Mucosa of gallbladder (tissue), 1 donor: ENCODE results near the gene SLC43A1. TPM values are rescaled to one million over a fixed set of nuclear protein-coding genes. Genes with fewer than 3 reads are reported as not detected.
A peak's percentile ranks its signal among the peaks of the same experiment; 100 is the strongest.

Source experiments
- DNase-seq: peaks from one replicate; pipeline ENCODE4 v3.0.0-alpha.2; 2020; ENCODE audit warnings: low spot score
- total RNA-seq: library from RNA; stranded (reverse); gene quantifications from one replicate; pipeline ENCODE4 v1.2.1, GENCODE V29; 2021
- donor health status: DM: no; HTN: no; CAD: no.

The SLC43A1 gene
- total RNA-seq, 1 donor from 2014 or later: 89.5 TPM

GRCh38 chr11:57497303-57498247 lies 17.9 kb downstream of the SLC43A1 start:
- DNase-seq: peak; percentile 84

GRCh38 chr11:57496109-57496820 lies 19.2 kb downstream of the SLC43A1 start:
- no peak for DNase-seq

- DNase-seq: peak; percentile 52
These were observed 21.7 kb downstream of the SLC43A1 start for GRCh38 chr11:57493507-57494503.

GRCh38 chr11:57491371-57492061 lies 24.0 kb downstream of the SLC43A1 start:
- DNase-seq: no peak

- DNase-seq: no peak
These were observed 24.9 kb downstream of the SLC43A1 start for GRCh38 chr11:57490456-57491248.

GRCh38 chr11:57487920-57488659 lies 27.4 kb downstream of the SLC43A1 start:
- DNase-seq: no peak

- DNase-seq: no peak
These were observed 28.3 kb downstream of the SLC43A1 start for GRCh38 chr11:57487021-57487778.

GRCh38 chr11:57485217-57485990 lies 30.1 kb downstream of the SLC43A1 start:
- DNase-seq: no peak

- no peak for DNase-seq
These were observed 31.3 kb downstream of the SLC43A1 start for GRCh38 chr11:57484141-57484710.

GRCh38 chr11:57483562-57483918 lies 32.0 kb downstream of the SLC43A1 start:
- no peak for DNase-seq

GRCh38 chr11:57482782-57483561 lies 32.5 kb downstream of the SLC43A1 start:
- no peak for DNase-seq

GRCh38 chr11:57481915-57482781 lies 33.4 kb downstream of the SLC43A1 start:
- no peak for DNase-seq

- no peak for DNase-seq
These were observed 34.2 kb downstream of the SLC43A1 start for GRCh38 chr11:57481315-57481714.

- peak; percentile 64 for DNase-seq
These were observed 34.9 kb downstream of the SLC43A1 start for GRCh38 chr11:57480409-57481137.

GRCh38 chr11:57479911-57480310 lies 35.6 kb downstream of the SLC43A1 start:
- DNase-seq: no peak
